Islet of Langerhans (tissue), 1 donor: ENCODE results near the gene OR8D1.
"Not testable (repeated sequence)": the region's sequence is repeated elsewhere in the genome, so short reads cannot be mapped to it uniquely, and the experiment has no call there.

ENCODE experiments used
- FAIRE-seq: peaks from one replicate; lab custom pipeline; 2011; peaks lifted over from hg19 to GRCh38; lab: Jason Lieb, UNC

OR8D1 gene

GRCh38 chr11:124285610-124286344 is 28.0 kb downstream of the OR8D1 start:
- no peak for FAIRE-seq

DNA sequence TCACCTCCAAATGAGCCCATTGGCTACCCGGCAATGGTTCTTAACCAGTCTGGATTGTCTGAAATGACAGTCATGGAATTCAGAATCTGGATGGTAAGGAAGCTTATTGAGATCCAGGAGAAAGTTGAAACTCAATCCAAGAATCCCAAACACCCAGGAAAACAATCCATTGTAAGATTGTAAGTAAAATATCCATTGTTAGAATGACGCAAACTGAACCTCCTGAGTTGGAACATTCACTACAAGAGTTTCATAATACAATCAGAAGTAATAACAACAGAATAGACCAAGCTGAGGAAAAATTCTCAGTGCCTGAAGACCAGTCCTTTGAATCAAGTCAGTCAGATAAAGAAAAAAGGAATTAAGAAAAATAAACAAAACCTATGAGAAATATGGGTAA is 35.5 kb downstream of the OR8D1 start:
- no peak for FAIRE-seq

DNA sequence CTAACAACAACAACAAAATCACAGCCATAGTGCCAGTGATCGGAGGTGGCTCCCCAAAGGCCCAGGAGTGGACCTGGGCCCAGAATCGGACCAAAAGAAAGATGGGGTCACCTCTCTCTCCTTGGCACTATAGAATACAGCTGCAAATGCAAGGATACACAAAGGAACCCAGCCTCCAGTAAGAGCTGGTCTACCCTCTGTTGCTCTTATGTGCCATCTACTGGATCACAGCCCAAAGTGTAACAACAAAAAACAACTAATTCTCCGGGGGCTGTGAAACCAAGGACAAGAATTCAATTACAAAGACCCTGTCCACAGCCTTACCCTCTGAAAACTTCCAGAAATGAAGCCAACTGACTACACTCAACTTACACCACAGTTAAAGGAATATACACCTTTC is 35.9 kb downstream of the OR8D1 start:
- peak; percentile 56 for FAIRE-seq

- FAIRE-seq: no peak
Measured at GRCh38 chr11:124277207-124277606, 36.5 kb downstream of the OR8D1 start.

GRCh38 chr11:124276081-124276480 is 37.7 kb downstream of the OR8D1 start:
- FAIRE-seq: peak; percentile 74

- no peak for FAIRE-seq
Measured at GRCh38 chr11:124274000-124274399, 39.7 kb downstream of the OR8D1 start.

DNA sequence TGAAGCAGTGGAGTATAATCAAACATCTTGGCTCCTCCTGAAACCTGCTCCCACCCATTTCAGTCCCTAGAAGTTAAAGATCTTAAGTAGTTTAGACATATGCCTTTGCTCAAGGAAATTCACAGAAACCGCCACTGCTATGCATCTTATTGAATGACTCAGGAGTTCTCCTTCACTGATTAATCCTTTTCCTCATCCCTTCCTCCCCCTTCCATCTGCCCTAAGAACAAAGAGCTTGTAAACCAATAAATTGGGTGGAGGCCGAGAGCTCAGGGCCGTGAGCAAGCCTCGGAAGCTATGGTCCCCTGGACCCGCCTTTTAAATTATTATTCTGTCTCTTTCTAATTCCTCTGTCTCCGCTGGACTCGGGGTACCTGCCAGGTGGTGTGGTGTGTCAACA is 42.9 kb downstream of the OR8D1 start:
- not testable (repeated sequence) for FAIRE-seq

DNA sequence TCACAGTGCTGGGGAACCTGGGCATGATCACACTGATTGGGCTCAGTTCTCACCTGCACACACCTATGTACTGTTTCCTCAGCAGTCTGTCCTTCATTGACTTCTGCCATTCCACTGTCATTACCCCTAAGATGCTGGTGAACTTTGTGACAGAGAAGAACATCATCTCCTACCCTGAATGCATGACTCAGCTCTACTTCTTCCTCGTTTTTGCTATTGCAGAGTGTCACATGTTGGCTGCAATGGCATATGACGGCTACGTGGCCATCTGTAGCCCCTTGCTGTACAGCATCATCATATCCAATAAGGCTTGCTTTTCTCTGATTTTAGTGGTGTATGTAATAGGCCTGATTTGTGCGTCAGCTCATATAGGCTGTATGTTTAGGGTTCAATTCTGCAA is 48.7 kb downstream of the OR8D1 start:
- not testable (repeated sequence) for FAIRE-seq

GRCh38 chr11:124256076-124256475 is 57.7 kb downstream of the OR8D1 start, which contains the start of gene OR8G5:
OR8G5 (plus strand) TSS chr11:124256376; CDS start chr11:124264932, 8,556 bp downstream.
- FAIRE-seq: no peak
